Measurements from ENCODE around the gene VTI1A.

Gene VTI1A

DNA sequence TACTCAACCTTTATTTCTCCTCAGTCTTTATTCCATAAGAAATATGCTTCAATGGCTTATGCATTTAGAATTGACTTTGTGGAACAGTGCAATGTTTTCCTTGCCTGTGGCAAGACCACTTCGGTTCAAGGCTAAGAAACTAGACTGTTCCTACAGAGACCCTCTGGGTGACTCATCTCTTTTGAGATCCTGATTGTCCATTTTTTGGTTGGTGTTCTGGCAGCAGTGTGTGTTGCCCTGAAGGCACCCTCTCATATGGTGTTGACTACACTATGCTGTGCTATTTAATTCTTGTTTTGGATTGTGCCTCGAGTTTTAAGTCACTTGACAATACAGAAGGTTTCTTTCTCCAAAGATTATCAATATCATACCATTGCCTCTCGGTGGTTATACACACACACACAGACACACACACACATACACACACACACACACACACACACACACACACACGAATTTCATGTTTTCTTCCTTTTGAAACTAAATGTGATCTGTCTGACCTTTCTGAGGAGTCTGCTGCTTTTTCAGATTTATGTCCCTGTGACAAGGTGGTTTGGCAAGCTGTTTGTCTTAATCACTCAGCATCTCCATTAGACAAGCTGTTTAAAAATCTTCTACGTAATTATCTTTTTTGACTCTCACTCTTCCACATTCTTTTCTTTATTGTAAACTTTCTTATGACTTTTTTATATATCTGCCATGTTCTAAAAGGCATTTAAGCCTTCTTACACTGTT, 187.2 kb downstream of the VTI1A start:
- no peak for DNase-seq (ENCODE audit: low read depth in 1 of 2, low spot score in 1 of 2)

DNA sequence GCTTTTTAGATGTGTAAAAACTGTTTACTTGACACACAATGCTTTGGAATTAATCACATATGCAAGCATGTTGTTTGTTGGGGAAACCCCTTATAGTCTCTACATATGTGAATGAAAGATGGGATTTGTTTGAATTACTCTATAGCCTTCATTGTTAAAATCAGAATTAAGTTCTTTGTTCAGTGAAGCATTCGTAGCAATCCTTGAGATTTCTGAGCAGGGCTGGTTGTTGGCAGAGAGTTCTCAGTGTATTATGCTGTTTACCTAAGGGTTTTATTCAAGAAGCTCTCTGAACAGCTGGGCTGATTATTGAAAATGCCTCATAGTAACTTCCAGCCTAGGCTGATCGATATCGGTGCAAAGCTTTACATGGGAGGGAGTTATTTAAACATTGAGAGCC, 190.9 kb downstream of the VTI1A start:
- no peak for DNase-seq (ENCODE audit: low read depth in 1 of 2, low spot score in 1 of 2)

DNA sequence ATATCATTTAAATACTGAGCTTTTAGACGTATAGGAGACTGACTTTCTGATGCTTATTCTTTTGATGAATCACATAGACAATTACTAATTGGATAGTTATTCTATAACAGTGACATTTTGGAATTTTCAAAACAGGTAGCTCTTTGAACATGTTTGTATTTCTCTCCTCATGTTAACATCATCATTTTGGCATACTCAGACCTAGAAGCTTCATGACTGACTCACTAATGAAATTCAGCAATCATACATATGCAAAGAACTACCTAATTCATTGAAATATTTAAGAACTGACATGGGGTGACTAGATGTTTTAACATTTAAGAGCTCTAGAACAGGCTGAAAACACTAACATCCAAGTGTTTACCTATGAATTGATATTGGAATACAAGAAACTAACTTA, 192.3 kb downstream of the VTI1A start:
- no peak for DNase-seq (ENCODE audit: low read depth in 1 of 2, low spot score in 1 of 2)

DNA sequence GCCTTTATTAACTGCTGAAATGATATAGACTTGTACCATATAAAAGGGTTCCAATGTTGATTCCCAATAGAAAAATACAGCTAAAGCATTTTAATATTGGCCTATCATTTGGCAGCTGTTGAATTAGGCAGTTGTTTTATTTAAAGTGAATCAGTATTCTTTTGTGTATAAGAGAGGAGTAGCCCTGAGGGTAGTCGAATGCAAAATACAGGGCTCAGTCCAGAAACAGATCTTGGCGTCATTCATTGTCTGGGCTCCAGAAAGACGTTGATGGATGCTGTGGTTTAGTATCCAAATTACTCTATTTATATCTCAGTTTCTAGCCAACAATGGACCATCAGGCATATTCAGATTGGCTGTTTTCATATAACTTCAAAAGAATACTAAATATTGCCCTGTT, 193.6 kb downstream of the VTI1A start:
- DNase-seq (ENCODE audit: low read depth in 1 of 2, low spot score in 1 of 2), result no peak

DNA sequence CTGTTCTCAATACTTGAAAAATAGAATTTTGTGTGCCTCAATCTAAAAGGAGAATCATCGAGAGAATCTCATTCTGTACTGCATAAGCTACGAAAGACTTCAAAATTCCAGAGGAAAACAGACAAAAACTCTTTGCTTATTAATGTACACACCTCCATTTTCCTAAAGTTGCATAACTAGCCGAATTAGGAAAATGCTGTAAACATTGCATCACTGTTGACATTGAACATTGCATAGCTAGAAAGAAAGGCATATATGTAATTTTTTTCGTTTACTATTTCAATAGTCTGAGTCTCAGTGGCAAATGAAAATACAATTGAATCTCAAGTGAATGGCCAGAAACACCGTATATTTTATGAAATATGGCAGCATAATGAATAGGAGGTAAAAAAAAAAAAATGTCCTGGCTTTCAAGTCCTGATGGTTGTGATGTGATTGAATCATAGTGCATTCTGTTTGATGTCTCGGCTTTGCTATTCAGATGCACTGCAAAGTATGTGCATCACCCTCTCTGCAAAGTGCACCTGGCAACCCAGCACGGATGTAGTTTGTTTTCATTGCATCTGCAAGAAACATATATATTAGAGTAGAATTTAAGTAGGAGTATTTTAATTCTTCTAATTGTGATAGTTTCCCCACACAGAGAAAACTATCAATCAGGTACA, 196.7 kb downstream of the VTI1A start:
- no peak for DNase-seq (ENCODE audit: low read depth in 1 of 2, low spot score in 1 of 2)

DNA sequence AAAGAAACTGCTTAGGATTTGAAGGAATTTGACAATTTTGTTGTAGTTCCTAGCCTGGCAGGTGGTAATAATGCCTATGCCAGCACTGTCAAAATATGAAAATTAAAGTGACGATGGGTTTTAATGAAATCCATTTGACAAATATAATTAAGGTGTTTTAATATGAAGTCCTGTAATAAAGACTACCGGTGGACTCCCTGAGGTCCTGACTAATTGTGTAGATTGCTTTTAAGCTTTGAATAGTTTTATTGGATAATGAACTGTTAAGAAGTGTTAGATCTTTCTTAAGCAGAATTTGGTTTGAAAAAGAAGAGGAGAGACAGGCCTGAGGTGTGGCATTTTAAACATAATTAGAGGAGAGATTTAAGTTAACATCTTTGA, 197.2 kb downstream of the VTI1A start:
- no peak for DNase-seq (ENCODE audit: low read depth in 1 of 2, low spot score in 1 of 2)

DNA sequence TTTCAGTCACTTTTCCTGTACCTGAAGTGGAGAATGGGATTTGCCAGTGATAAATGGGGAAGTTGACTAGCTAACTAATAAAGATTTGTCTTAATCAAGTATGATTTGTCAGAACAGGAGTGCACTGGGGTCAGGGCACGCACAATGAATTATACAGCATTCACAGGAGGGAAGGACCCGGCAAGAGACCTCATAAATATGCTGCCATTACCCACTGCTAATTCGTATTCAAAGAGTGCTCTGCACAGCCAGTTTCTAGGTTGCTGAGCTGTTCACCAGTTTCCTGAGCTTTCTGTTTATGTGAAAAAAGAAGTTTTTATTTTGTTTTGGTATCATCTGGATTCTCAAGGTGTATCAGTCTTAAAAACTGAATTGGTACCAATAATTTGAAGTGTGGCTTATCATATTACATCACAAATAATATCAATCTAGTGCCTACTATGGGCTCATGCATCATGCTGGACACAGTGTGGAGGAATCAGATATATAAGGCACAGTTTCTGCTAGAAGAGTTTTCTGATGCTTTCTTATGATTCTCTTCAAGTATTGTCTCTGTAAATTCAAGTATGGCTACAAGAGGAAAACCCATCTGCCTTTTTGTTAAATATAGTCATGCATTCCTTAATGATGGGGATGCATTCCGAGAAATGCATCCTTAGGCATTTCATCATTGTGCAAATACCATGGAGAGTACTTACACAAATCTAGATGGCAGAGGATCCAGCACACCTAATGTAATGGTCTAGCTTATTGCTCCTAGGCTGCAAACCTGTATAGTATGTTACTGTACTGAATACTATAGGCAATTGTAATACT, 202.2 kb downstream of the VTI1A start:
- no peak for DNase-seq (ENCODE audit: low read depth in 1 of 2, low spot score in 1 of 2)

DNA sequence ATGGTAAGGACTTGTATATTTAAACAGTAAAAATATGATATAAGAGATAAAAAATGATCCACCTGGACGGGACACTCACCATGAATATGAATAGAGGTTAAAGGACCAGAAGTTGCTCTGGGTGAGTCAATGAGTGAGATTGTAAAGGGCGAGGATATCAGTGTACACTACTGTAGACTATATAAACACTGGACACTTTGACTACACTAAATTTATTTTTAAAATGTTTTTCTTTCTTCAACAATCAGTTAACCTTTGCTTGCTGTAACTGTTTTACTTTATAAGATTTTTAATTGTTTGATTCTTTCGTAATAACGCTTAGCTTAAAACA, 202.8 kb downstream of the VTI1A start:
- DNase-seq (ENCODE audit: low read depth in 1 of 2, low spot score in 1 of 2), result no peak

DNA sequence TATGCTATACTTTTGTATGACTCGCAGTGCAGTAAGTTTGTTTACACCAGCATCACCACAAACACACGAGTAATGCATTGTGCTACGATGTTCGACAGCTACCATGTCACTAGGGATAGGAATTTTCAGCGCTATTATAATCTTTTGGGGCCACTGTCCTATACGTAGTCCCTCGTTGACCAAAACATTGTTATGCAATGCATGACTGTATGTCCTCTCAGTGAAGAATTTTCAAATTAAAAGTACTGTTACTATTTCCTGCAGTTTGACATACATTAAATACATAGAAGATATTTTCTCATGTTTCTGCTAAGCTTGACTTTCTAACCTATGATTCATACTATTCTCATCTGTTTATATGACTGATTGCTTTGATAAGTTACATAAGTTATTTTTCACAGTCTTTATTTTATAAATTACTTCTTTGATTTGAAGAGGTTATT, 203.6 kb downstream of the VTI1A start:
- no peak for DNase-seq (ENCODE audit: low read depth in 1 of 2, low spot score in 1 of 2)

DNA sequence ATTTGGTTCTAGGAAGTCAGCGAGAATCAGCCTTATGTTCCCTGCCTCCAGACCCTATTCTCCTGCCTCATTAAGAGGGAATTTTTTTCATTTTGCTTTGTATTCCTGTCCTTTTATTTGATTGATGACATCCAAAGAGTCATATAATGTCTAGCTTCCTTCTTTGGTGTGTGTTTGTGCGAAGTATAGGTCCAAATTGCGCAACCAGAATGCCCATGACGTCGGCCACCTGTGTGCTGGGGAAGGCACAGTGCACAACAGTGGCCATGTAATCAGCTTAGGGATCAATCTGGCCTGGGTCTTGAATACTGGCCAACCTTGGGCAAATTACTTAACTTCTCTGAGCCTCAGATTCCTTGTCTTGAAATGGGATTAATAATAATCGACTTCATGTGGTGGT, 206.2 kb downstream of the VTI1A start:
- no peak for DNase-seq (ENCODE audit: low read depth in 1 of 2, low spot score in 1 of 2)

DNA sequence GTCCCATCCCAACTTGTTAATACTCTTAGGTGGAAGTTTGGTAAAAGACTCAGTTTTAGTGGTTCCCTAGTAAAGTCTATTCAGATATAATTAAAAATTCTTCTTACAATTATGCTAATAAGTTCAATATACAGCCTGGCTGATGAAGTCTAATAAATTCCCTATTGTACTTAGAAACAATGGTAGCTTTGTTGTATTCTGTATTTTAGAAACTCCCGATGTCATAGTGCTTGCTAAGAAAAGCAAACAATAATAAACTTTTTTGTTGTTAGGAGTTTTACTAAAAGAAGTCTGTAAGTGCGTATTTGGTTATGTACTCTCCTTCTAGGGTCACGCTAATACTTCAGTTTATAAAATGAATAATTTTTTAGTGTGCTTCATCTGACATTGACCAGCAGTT, 206.8 kb downstream of the VTI1A start:
- DNase-seq (ENCODE audit: low read depth in 1 of 2, low spot score in 1 of 2), result no peak

DNA sequence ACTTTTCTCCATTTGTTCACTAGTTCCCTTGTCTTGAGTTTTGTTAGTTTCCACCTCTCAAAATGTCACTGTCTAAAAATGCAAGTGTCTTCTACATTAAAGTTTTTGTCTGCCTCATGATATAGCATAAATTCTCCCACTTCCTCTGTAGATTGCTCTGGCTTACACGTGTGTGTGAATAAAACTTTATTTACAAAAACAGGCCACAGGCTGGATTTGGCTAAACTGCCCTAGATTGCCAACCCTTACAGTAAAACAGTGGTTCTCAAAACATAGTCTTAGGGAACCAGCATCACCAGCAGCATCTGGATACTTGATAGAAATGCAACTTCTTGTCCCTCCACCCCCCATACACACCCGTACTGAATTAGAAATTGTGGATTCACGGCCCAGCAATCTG, 207.8 kb downstream of the VTI1A start:
- DNase-seq (ENCODE audit: low read depth in 1 of 2, low spot score in 1 of 2), result no peak

DNA sequence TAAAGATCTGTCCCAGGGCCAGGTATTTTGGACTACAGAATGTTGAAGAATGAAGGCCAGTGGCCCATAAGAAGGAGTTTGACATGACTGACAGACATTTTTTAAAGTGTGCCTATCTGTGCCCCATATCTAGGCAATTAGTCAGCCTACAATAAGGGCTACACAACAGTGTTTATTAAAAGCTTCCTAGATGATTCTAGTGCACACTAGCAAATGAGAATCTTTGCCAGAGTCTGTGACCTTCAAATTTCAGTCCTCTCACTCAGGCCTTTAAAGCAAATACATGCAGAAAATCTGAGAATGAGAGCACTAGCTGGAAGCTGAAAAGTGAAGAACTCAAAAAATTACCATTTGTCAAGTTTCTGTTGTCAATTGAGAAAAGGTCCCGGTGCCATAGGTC, 208.7 kb downstream of the VTI1A start:
- DNase-seq (ENCODE audit: low read depth in 1 of 2, low spot score in 1 of 2), result no peak

DNA sequence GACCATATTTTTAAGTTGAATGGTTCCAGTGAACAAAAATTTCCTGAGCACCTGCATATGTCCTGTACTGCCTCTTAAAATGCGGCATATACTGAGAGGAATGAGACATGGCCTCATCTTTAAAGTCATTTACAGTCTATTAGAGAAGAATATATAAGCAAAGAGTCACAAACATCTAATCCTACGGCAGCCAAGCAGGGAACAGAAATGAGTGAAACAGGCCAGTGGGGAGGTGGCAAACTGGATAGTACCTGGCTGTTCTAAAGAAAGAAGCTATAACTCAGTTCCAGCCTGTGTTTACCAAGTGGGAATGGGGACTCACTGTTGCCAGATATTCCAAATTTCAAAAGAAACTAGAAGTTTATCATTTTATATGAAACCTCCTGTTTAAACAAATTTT, 211.4 kb downstream of the VTI1A start:
- no peak for DNase-seq (ENCODE audit: low read depth in 1 of 2, low spot score in 1 of 2)

DNA sequence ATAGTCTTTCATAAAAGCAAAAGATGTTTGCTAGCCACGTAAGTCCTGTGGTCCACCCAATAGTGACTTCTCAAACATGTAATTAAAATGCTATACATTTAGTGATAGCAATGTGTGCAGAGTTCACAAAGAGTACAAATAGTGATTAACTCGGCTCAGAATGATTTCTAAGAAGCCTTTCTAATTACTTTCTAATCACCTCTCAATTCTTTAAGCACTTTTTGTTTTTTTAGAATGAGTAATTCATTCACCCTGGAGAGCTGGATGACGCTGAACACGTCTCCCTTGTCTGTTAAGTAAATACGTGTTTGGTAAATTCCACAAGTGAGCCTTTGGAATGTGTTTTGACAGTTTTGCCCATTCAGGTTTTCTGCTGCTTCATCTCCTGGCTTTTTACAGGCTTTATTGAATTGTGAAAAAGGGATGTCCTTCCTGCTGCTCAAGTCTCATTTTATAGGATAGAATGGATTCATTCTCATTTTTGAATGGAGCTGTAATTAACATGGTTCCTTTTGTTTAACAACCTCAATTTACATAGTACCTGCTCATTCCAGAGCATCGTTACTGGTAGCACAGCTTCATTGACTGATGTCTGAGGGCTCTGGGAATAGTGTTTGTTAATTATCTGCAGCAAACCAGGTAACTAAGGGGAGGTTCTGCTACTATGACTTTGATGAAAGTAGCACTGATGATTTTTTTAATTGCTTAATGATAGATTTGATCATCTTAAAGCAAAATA, 212.1 kb downstream of the VTI1A start:
- no peak for DNase-seq (ENCODE audit: low read depth in 1 of 2, low spot score in 1 of 2)

DNA sequence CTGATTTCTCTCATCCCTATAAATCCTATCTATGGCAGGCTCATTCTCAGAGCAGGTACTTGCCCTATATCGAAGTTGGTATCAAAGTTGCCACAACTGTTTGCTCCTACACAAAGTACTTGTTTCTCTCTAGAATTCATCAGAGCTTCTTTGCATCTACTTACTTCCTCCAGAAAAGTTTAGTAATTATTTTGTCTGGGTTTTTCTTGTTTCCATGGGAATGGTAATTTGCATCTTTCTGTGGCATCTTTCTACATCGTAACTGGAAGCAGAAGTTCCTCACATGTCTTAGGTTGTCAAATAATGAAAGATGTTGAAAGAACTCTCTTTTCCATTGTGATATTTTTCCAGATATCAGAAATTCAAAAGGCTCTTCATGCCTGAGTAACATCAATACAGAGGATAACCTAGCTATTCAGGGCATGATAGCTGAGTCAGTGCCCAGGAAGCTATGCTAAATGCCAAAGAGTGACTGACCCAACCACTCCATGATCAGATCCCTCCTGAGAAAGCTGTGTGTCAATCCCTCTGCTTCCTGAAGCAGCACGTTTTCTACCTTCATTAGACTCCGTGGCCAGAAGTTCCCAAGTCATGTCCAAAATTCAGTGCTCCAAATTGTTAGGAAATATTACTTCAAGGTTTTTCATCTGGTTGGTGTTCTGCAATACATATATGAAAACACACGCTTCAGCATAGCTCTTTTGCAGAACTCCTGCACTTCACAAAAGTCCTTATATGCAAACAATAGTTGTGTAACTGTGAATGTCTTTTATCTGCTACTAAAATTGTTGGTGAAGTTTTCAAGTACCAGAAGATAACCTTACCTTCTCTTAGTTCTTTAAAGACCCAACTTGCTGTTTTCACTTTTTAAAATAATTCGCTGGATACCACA, 216.5 kb downstream of the VTI1A start:
- DNase-seq (ENCODE audit: low read depth in 1 of 2, low spot score in 1 of 2), result no peak

DNA sequence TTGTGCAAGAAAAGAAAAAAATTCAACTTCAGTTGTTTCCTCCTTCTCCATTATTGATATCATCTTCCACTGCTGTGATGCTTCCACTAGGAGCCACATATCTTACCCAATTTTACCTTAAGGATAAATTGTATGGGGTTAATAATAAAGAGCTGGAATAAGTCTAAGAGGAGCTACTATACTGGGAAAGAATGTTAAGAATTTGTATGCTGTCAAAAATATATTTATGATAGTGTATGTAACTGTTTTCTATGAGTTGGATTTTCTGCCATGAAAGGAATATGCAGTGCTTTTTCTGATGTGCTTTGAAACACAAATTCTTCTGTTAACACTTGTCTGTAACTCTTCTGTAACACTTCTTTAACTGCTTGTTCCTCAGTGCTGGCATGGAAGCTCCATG, 219.1 kb downstream of the VTI1A start:
- DNase-seq (ENCODE audit: low read depth in 1 of 2, low spot score in 1 of 2), result no peak

DNA sequence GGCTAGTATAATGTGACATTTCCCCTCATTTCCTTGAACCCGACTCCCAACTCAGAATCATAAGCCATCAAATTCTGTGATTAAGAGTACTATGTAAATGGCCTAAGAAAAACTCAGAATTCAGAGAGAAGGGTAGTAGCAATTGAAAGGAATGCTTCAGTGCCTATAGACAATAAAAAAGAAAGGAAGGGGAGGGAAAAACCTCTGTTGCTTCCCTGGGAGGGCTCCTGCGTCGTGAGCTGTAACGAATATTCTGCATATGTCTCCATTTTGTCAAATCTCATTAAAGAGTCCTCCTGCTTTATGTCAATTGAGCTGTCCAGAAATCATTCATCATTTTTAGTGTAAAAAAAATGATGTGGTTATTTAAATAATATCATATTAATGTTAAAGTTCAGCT, 223.0 kb downstream of the VTI1A start:
- no peak for DNase-seq (ENCODE audit: low read depth in 1 of 2, low spot score in 1 of 2)

DNA sequence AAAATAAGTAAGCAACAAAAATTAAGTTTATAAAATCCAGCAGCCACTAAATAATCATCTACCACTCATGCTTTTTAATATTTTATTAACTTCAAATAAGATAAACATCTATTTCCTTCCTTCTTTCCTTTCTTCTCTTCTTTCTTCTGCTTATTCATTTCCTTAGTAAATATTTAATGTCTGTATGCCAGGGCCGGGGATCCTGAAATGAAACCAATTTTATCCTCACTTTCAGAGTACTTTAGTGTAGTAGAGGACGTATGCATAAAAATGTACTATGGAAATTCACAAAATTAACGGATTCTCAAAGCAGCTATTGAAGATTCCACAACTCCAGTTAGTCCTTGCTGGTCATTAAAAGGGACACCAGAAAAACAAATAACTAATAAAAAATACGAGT, 224.7 kb downstream of the VTI1A start:
- no peak for DNase-seq (ENCODE audit: low read depth in 1 of 2, low spot score in 1 of 2)

DNA sequence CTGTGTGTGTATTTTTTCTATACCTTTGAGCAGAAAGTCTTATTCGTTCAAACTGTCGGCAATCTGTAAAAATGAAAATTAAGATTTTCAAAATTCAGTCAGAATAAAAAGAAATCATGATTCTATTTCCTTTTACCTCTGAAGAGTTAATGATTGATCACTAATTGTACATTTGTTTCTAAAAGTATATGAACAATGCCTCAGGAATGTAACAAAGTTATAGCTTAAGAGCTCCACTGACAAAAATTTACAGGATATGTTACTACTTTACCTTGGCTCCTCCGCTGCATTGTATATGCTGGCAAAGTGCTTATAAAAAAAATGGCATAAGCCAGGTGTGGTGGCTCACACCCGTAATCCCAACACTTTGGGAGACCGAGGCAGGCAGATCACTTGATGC, 225.7 kb downstream of the VTI1A start:
- no peak for DNase-seq (ENCODE audit: low read depth in 1 of 2, low spot score in 1 of 2)

All from activated CD4-positive, alpha-beta T cell treated with anti-CD3 and anti-CD28 coated beads, Interleukin-2, amount 50 U/mL, for 24 hours (primary cell).